HepG2 (cell line): ENCODE measurements around the gene TBCD. TPM values are rescaled to one million over a fixed set of nuclear protein-coding genes. Genes with fewer than 3 reads are reported as not detected.

Experiments
- ATAD3A ChIP-seq: sonication (generic); formaldehyde crosslinking; IDR thresholded peaks from 2 replicates; pipeline ENCODE4 v1.4.0; 2020; ENCODE audit warnings: missing genetic modification reagents
- CHD2 ChIP-seq: IDR thresholded peaks from 2 replicates; pipeline ENCODE4 v1.6.1; 2011; ENCODE audit warnings: low read depth, low read length, improper control_type of control experiment
- DNMT1 ChIP-seq: sonication (generic); formaldehyde crosslinking; IDR thresholded peaks from 2 replicates; pipeline ENCODE4 v1.5.1; 2020; ENCODE audit warnings: mild to moderate bottlenecking, missing genetic modification reagents
- FOXA3 ChIP-seq: IDR thresholded peaks from 2 replicates; pipeline ENCODE4 v1.6.1; 2016; ENCODE audit warnings: missing genetic modification reagents, missing compliant biosample characterization
- GABPB1 ChIP-seq: IDR thresholded peaks from 2 replicates; pipeline ENCODE4 v1.6.1; 2016; ENCODE audit warnings: mild to moderate bottlenecking, missing genetic modification reagents, moderate library complexity, missing compliant biosample characterization
- GFI1 ChIP-seq: sonication (generic); formaldehyde crosslinking; IDR thresholded peaks from 2 replicates; pipeline ENCODE4 v1.5.0; 2020; ENCODE audit warnings: missing genetic modification reagents, mild to moderate bottlenecking, borderline replicate concordance
- GTF2F1 ChIP-seq: fragments of 150-350 bp; IDR thresholded peaks from 2 replicates; pipeline ENCODE4 v1.6.1; 2014; ENCODE audit warnings: low read length
- HIVEP1 ChIP-seq: sonication (generic); formaldehyde crosslinking; IDR thresholded peaks from 2 replicates; pipeline ENCODE4 v1.4.0; 2020; ENCODE audit warnings: mild to moderate bottlenecking, missing genetic modification reagents
- HOXA3 ChIP-seq: sonication (generic); formaldehyde crosslinking; IDR thresholded peaks from 2 replicates; pipeline ENCODE4 v1.5.0; 2020; ENCODE audit warnings: missing genetic modification reagents
- HOXA9 ChIP-seq: sonication (generic); formaldehyde crosslinking; IDR thresholded peaks from 2 replicates; pipeline ENCODE4 v1.8.1; 2022; ENCODE audit warnings: missing genetic modification reagents, mild to moderate bottlenecking, moderate library complexity, borderline replicate concordance
- KDM3A ChIP-seq: IDR thresholded peaks from 2 replicates; pipeline ENCODE4 v1.6.1; 2018; ENCODE audit warnings: low read depth, missing compliant biosample characterization
- KLF6 ChIP-seq: IDR thresholded peaks from 2 replicates; pipeline ENCODE4 v1.8.0; 2016; ENCODE audit warnings: missing biosample characterization, missing genetic modification reagents
- MAZ ChIP-seq, 2 experiments: sonication (generic) in 1 of 2; formaldehyde crosslinking in 1 of 2; IDR thresholded peaks; 2 replicates each; pipeline versions ENCODE4 v1.5.0 to v1.6.1; 2012 to 2020; ENCODE audit warnings: low read depth in 2 of 2, mild to moderate bottlenecking in 2 of 2, borderline replicate concordance in 1 of 2, improper control_type of control experiment in 1 of 2, low read length in 1 of 2, missing genetic modification reagents in 1 of 2, moderate library complexity in 1 of 2
- MED8 ChIP-seq: sonication (generic); formaldehyde crosslinking; IDR thresholded peaks from 2 replicates; pipeline ENCODE4 v1.8.1; 2023; ENCODE audit warnings: mild to moderate bottlenecking, missing genetic modification reagents; ENCODE audit not compliant: insufficient replicate concordance
- MEIS2 ChIP-seq: sonication (generic); formaldehyde crosslinking; IDR thresholded peaks from 2 replicates; pipeline ENCODE4 v1.9.0; 2021; ENCODE audit warnings: mild to moderate bottlenecking, missing genetic modification reagents
- MYC ChIP-seq: sonication (generic); formaldehyde crosslinking; IDR thresholded peaks from 2 replicates; pipeline ENCODE4 v1.9.0; 2021; ENCODE audit warnings: missing genetic modification reagents, borderline replicate concordance
- NCOA2 ChIP-seq: sonication (generic); formaldehyde crosslinking; IDR thresholded peaks from 2 replicates; pipeline ENCODE4 v1.8.0; 2022; ENCODE audit warnings: inconsistent platforms
- NFKBIZ ChIP-seq: IDR thresholded peaks from 2 replicates; pipeline ENCODE4 v1.6.1; 2018; ENCODE audit warnings: missing genetic modification reagents, missing compliant biosample characterization
- RFX3 ChIP-seq: IDR thresholded peaks from 2 replicates; pipeline ENCODE4 v1.6.1; 2016; ENCODE audit warnings: missing biosample characterization, missing genetic modification reagents
- SATB2 ChIP-seq: sonication (generic); formaldehyde crosslinking; IDR thresholded peaks from 2 replicates; pipeline ENCODE4 v1.5.0; 2020; ENCODE audit warnings: missing genetic modification reagents
- SOX5 ChIP-seq: IDR thresholded peaks from 2 replicates; pipeline ENCODE4 v1.6.1; 2016; ENCODE audit warnings: borderline replicate concordance
- TBL1XR1 ChIP-seq: fragments of 150-350 bp; IDR thresholded peaks from 2 replicates; pipeline ENCODE4 v1.6.1; 2014; ENCODE audit warnings: borderline replicate concordance, low read length; ENCODE audit not compliant: partially characterized antibody
- TBX3 ChIP-seq: fragments of 450-650 bp; IDR thresholded peaks from 2 replicates; pipeline ENCODE4 v1.6.1; 2017; ENCODE audit warnings: antibody characterized with exemption, mild to moderate bottlenecking, inconsistent platforms, borderline replicate concordance
- WIZ ChIP-seq: sonication (generic); formaldehyde crosslinking; IDR thresholded peaks from 2 replicates; pipeline ENCODE4 v1.5.1; 2020; ENCODE audit warnings: mild to moderate bottlenecking, missing genetic modification reagents
- ZKSCAN1 ChIP-seq: fragments of 150-350 bp; IDR thresholded peaks from 2 replicates; pipeline ENCODE4 v1.6.1; 2014; ENCODE audit warnings: low read length
- ZNF124 ChIP-seq: sonication (generic); formaldehyde crosslinking; IDR thresholded peaks from 2 replicates; pipeline ENCODE4 v1.4.0; 2020; ENCODE audit warnings: missing genetic modification reagents
- ZNF24 ChIP-seq: fragments of 450-650 bp; IDR thresholded peaks from 2 replicates; pipeline ENCODE4 v1.6.1; 2017; ENCODE audit warnings: antibody characterized with exemption, mild to moderate bottlenecking
- ZNF264 ChIP-seq: sonication (generic); formaldehyde crosslinking; IDR thresholded peaks from 2 replicates; pipeline ENCODE4 v1.4.0; 2020; ENCODE audit warnings: missing genetic modification reagents
- ZNF335 ChIP-seq: sonication (generic); formaldehyde crosslinking; IDR thresholded peaks from 2 replicates; pipeline ENCODE4 v1.4.0; 2020; ENCODE audit warnings: missing genetic modification reagents
- ZNF556 ChIP-seq: sonication (generic); formaldehyde crosslinking; IDR thresholded peaks from 2 replicates; pipeline ENCODE4 v1.4.0; 2020; ENCODE audit warnings: mild to moderate bottlenecking, missing genetic modification reagents, borderline replicate concordance
- ZNF605 ChIP-seq: sonication (generic); formaldehyde crosslinking; IDR thresholded peaks from 2 replicates; pipeline ENCODE4 v1.8.0; 2022; ENCODE audit warnings: mild to moderate bottlenecking, missing genetic modification reagents
- ZNF788 ChIP-seq: sonication (generic); formaldehyde crosslinking; IDR thresholded peaks from 2 replicates; pipeline ENCODE4 v1.5.0; 2020; ENCODE audit warnings: mild to moderate bottlenecking, missing genetic modification reagents, borderline replicate concordance
- polyA plus RNA-seq, 8 experiments: library from polyadenylated mRNA; depleted of rRNA in 3 of 8; stranded (reverse) in 7 of 8; unstranded in 1 of 8; fragments of >200 nt; fragmentation: Illumina TruSeq in 4 of 8; extraction: Trizol in 4 of 8; gene quantifications; 2 replicates each; pipeline versions ENCODE4 v1.2.1 to v1.2.3, GENCODE V29; 2011 to 2016; ENCODE audit warnings: low read depth in 4 of 8, missing spikeins in 1 of 8, mixed read lengths in 1 of 8; ENCODE audit not compliant: insufficient read depth in 1 of 8
- total RNA-seq, 5 experiments: library from RNA; depleted of rRNA; stranded (reverse); fragments of >200 nt; fragmentation: Illumina TruSeq; extraction: Trizol; gene quantifications; 2 replicates each; pipeline ENCODE4 v1.2.3, GENCODE V29; 2016; ENCODE audit warnings: low read depth in 1 of 5
- TF ChIP-seq, protein P1 (sequence below): IDR thresholded peaks from 2 replicates; pipeline ENCODE4 v1.6.1; 2018; ENCODE audit warnings: missing genetic modification reagents

TBCD gene
- total and polyA plus RNA-seq, 2 of the 13 experiments (the other 11 are each of a cell fraction or from before 2014, with no cell fraction given): 33.9 to 54.8 TPM

DNA sequence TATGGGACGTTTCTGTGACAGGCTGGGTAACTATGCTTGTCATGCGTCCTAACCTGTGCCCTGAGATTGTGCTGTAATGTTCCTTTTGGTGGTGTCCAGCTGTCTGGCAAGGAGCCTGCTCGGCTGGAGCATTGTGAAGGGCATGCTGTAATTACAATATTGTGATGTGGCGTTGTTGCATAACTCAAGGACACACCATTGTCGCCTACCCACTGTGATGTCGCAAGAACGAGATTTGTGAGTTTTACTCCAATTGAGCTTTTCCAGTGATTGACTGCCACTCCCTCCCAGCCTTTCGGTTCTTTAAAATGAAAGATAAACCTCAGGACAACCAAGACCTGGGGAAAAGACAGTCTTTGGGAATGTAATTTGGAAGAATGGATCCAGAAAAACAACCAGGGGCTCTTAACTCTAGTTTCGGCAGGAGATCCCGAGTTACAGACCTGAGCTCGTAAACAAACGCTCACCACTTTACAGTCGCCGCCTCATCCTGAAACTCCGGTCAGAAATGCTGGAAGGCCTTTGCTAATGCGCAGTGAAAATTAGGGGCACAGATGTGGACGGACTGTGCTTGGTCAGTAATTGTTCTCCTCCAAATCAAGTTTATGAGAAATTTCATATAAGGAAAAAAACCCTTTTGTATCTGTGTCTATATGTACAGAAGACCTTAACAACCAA lies 86.7 kb downstream of the TBCD start (continued):
- TF ChIP-seq ZNF24 (no peak), ATAD3A (CRISPR knock-in tag) (no peak), TBL1XR1 (peak; percentile 93), ZKSCAN1 (no peak), CHD2 (peak; percentile 33; the same call in 1 of the 2 replicates), ZNF124 (peak; percentile 39; the same call in 1 of the 2 replicates), HOXA9 (0 out of 2 replicates have a peak, but pooled peaks have one; percentile 29), MEIS2 (CRISPR knock-in tag) (peak; percentile 38; the same call in 1 of the 2 replicates), HOXA3 (CRISPR knock-in tag) (peak; percentile 89), WIZ (CRISPR knock-in tag) (no peak), SOX5 (CRISPR knock-in tag) (peak; percentile 98), MED8 (no peak), MYC (peak; percentile 45; the same call in 1 of the 2 replicates), TBX3 (peak; percentile 57; the same call in 1 of the 2 replicates), SATB2 (0 out of 2 replicates have a peak, but pooled peaks have one; percentile 35), GABPB1 (CRISPR knock-in tag) (peak; percentile 10; the same call in 1 of the 2 replicates), ZNF335 (0 out of 2 replicates have a peak, but pooled peaks have one; percentile 29), ZNF264 (CRISPR knock-in tag) (0 out of 2 replicates have a peak, but pooled peaks have one; percentile 28), MAZ (IDR thresholded peaks at IDR 0.05; ENCODE audit: borderline replicate concordance, low read depth, low read length) (no peak), MAZ (CRISPR knock-in tag; IDR thresholded peaks at IDR 0.05; ENCODE audit: low read depth) (peak; percentile 53; the same call in 1 of the 2 replicates), NCOA2 (CRISPR knock-in tag) (peak; percentile 63), ZNF556 (CRISPR knock-in tag) (peak; percentile 42; the same call in 1 of the 2 replicates), GFI1 (CRISPR knock-in tag) (0 out of 2 replicates have a peak, but pooled peaks have one; percentile 44), DNMT1 (no peak), ZNF788 (CRISPR knock-in tag) (peak; percentile 75; the same call in 1 of the 2 replicates), FOXA3 (peak; percentile 83), ZNF605 (CRISPR knock-in tag) (peak; percentile 50; the same call in 1 of the 2 replicates), HIVEP1 (CRISPR knock-in tag) (0 out of 2 replicates have a peak, but pooled peaks have one; percentile 10), KDM3A (peak; percentile 44; the same call in 1 of the 2 replicates), GTF2F1 (no peak), NFKBIZ (0 out of 2 replicates have a peak, but pooled peaks have one; percentile 27), RFX3 (CRISPR knock-in tag) (no peak), KLF6 (CRISPR knock-in tag) (peak; percentile 46; the same call in 1 of the 2 replicates)
- TF ChIP-seq, protein P1, sequence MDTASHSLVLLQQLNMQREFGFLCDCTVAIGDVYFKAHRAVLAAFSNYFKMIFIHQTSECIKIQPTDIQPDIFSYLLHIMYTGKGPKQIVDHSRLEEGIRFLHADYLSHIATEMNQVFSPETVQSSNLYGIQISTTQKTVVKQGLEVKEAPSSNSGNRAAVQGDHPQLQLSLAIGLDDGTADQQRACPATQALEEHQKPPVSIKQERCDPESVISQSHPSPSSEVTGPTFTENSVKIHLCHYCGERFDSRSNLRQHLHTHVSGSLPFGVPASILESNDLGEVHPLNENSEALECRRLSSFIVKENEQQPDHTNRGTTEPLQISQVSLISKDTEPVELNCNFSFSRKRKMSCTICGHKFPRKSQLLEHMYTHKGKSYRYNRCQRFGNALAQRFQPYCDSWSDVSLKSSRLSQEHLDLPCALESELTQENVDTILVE: peak; percentile 84
